Brain microvascular endothelial cell (primary cell): ENCODE measurements around the gene OR2M5.

Experiments
- DNase-seq: peaks from one replicate; pipeline ENCODE4 v3.0.0-alpha.2; 2020
- H3K27ac ChIP-seq: fragments of 250-450 bp; sonication (Bioruptor Pico); 2 replicates; pipeline ENCODE4 v1.5.1; 2020; ENCODE audit warnings: mild to moderate bottlenecking, moderate library complexity
- H3K27me3 ChIP-seq: fragments of 250-450 bp; sonication (Bioruptor Pico); replicated peaks from 2 replicates; pipeline ENCODE4 v1.5.1; 2020; ENCODE audit warnings: mild to moderate bottlenecking
- H3K36me3 ChIP-seq: fragments of 250-450 bp; sonication (Bioruptor Pico); replicated peaks from 2 replicates; pipeline ENCODE4 v1.5.1; 2020; ENCODE audit warnings: mild to moderate bottlenecking
- H3K4me3 ChIP-seq: 2 replicates; pipeline ENCODE4 v1.5.1; 2011; ENCODE audit warnings: low read depth, mild to moderate bottlenecking, control low read depth, low read length, moderate library complexity
- CTCF ChIP-seq: IDR thresholded peaks from 2 replicates; pipeline ENCODE4 v1.5.1; 2011; ENCODE audit warnings: low read depth, mild to moderate bottlenecking, moderate library complexity, low read length, control low read depth, inconsistent platforms; ENCODE audit errors: missing control alignments
- in situ Hi-C: cut with HindIII; loops from 2 replicates; pipeline ENCODE4 v1.10.0; 2017; ENCODE audit warnings: low sequenced_read_pairs, low pct_ligation_motif_present

OR2M5 gene, protein sequence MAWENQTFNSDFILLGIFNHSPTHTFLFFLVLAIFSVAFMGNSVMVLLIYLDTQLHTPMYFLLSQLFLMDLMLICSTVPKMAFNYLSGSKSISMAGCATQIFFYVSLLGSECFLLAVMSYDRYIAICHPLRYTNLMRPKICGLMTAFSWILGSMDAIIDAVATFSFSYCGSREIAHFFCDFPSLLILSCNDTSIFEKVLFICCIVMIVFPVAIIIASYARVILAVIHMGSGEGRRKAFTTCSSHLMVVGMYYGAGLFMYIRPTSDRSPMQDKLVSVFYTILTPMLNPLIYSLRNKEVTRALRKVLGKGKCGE

GRCh38 chr1:248144513-248145198, at the start of gene OR2M5:
Gene OR2M5 (plus strand): TSS chr1:248145148. CDS start chr1:248145148, 0 bp downstream.
- TF ChIP-seq CTCF, result no peak
- Histone ChIP-seq H3K36me3 (no peaks in the 10 kb centered on the region), H3K4me3 (no peak within 1 kb of the TSS), H3K27me3 (no peaks in the 10 kb centered on the region), H3K27ac (no peak within 1 kb of the TSS)
- DNase-seq, result no peak
- in situ Hi-C loops, result no loop called here

- H3K4me3 ChIP-seq, result no peak overlapping the region
- no peaks in the 10 kb centered on the region for H3K27me3 ChIP-seq
- in situ Hi-C loops, result no loop called here
- no peaks in the 10 kb centered on the region for H3K36me3 ChIP-seq
- TF ChIP-seq CTCF, result no peak
- no peak for DNase-seq
- no peak overlapping the region for H3K27ac ChIP-seq
Observed at GRCh38 chr1:248098529-248098928, 46.4 kb upstream of the OR2M5 start.

- no peak overlapping the region for H3K4me3 ChIP-seq
- H3K27ac ChIP-seq, result no peak overlapping the region
- no peaks in the 10 kb centered on the region for H3K27me3 ChIP-seq
- in situ Hi-C loops, result no loop called here
- H3K36me3 ChIP-seq, result no peaks in the 10 kb centered on the region
- no peak for DNase-seq
- no peak for TF ChIP-seq CTCF
Observed at GRCh38 chr1:248102847-248103246, 42.1 kb upstream of the OR2M5 start.

DNA sequence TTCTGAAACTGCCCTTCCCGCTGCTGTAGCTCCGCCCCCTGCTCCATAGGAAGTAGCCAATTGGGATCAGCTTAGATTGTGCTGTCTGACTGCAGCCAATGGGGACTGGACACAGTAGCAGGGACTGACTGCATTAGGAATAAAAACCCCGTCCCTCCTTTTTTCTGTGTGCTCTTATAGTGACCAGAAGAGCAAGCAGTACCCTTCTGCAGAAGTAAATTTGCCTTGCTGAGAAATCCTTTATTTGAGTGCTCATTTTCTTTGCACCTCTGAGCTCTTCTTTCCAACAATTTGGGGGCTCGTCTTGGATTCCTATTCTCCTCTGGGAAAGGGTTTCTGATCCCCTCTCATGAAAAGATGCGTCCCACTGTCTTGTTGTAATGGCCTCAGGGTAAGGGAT, 33.8 kb upstream of the OR2M5 start:
- H3K36me3 ChIP-seq, result no peaks in the 10 kb centered on the region
- no peak for DNase-seq
- H3K27me3 ChIP-seq, result no peaks in the 10 kb centered on the region
- H3K4me3 ChIP-seq, result no peak overlapping the region
- in situ Hi-C loops, result no loop called here
- no peak for TF ChIP-seq CTCF
- no peak overlapping the region for H3K27ac ChIP-seq

DNA sequence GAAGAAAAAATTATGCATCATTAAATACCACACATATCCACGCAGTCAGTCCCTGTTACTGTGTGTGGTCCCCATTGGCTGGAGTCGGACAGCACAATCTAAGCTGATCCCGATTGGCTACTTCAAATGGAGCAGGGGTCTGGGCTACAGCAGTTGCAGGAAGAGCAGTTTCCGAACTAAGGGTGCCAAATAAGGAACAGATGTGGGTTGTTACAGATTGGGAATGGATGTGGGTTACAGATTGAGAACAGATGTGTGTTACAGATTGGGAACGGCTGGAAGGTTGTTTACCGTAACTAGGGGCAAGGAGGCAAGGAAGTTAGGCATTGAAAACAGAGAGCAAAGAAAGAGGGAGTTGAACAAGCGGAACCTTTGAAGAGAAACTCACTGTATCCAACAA, 30.1 kb upstream of the OR2M5 start:
- in situ Hi-C loops, result no loop called here
- H3K4me3 ChIP-seq, result no peak overlapping the region
- DNase-seq, result no peak
- H3K36me3 ChIP-seq, result no peaks in the 10 kb centered on the region
- TF ChIP-seq CTCF, result no peak
- H3K27me3 ChIP-seq, result no peaks in the 10 kb centered on the region
- H3K27ac ChIP-seq, result no peak overlapping the region
